Stomach (tissue), 4 donors: ENCODE measurements around the gene TBX2.

Source experiments
- CTCF ChIP-seq, 7 experiments: fragments of 450-650 bp in 4 of 7; fragments of 200-600 bp in 3 of 7; sonication (generic) in 3 of 7; IDR thresholded peaks; one replicate each; pipeline ENCODE4 v1.5.1; 2016 to 2019; ENCODE audit warnings: antibody characterized with exemption in 7 of 7, control low read depth in 2 of 7, mild to moderate bottlenecking in 1 of 7
- EP300 ChIP-seq: sonication (generic); formaldehyde crosslinking; IDR thresholded peaks from one replicate; pipeline ENCODE4 v1.6.1; 2017; ENCODE audit warnings: antibody characterized with exemption
- POLR2A ChIP-seq, 4 donors: fragments of 450-650 bp; IDR thresholded peaks; one replicate each; pipeline ENCODE4 v1.6.1; 2016; ENCODE audit warnings: antibody characterized with exemption in 4 of 4, control low read depth in 2 of 4, mild to moderate bottlenecking in 1 of 4, moderate library complexity in 1 of 4
- POLR2AphosphoS5 ChIP-seq, 3 donors: sonication (generic); formaldehyde crosslinking; IDR thresholded peaks; one replicate each; pipeline ENCODE4 v1.6.1; 2016; ENCODE audit warnings: antibody characterized with exemption in 3 of 3

- no peak for TF ChIP-seq CTCF (IDR thresholded peaks at IDR 0.05)
- no peak for TF ChIP-seq POLR2A (IDR thresholded peaks at IDR 0.05)
- no peak for TF ChIP-seq POLR2AphosphoS5 (IDR thresholded peaks at IDR 0.05)
- no peak for TF ChIP-seq EP300
These were observed 38.6 kb upstream of the TBX2 start for GRCh38 chr17:61361084-61361483.
